ENCODE measurements around the gene ETV5.

ETV5 gene

DNA sequence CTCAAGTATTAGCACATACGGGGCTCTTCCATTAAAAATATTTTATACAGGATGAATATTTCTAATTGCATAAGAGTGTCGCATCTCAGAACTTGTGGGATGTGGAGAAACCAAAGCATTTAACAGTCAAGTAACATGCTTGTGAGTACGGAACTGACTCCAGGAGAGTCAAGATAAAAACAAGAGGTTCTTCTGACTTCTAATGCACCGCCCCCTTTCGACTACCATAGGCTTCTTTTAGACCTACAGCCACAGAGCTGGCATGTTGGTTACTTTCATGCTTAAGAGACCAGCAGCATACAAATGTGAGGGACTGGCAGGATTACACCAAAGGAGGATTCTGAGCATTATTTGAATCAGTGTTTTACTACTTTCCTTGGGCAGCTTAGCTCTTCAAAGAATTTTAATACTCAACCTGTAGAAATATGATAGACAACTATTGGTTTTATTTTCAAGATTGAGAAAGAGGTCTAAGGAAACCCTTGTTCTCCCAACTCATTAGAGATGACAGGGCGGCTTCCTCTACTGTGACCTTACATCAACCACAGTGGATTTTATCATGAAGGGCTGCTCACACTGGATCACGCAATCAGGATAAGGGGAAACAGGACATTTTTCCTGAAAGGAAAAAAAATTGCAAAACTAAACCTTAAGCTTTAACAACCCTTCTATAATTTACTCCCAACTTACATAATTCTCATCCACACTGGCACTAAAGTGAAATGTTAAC lies 14.0 kb downstream of the ETV5 start:
- DNase-seq: no peak

DNA sequence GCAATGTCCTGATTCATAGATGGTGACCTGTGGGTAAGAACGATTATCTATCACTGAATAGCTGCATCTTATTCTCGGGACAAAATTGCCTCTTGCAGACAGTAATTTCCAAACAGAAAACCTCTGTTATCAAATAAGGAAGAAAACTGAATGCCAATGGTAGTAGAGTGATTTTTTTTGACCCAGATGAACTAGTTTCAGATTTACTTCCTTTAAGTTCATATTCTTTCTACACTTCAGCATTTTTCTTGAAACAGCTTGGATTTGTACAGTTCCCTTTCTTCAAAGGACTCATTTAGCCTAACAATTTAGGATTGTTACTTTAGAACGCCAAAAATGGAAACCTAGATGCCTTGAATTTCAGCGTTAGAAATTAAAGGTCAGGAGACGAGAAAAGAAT lies 14.6 kb downstream of the ETV5 start:
- DNase-seq: no peak

GRCh38 chr3:186093271-186093900 lies 15.5 kb downstream of the ETV5 start:
- no peak for DNase-seq

DNA sequence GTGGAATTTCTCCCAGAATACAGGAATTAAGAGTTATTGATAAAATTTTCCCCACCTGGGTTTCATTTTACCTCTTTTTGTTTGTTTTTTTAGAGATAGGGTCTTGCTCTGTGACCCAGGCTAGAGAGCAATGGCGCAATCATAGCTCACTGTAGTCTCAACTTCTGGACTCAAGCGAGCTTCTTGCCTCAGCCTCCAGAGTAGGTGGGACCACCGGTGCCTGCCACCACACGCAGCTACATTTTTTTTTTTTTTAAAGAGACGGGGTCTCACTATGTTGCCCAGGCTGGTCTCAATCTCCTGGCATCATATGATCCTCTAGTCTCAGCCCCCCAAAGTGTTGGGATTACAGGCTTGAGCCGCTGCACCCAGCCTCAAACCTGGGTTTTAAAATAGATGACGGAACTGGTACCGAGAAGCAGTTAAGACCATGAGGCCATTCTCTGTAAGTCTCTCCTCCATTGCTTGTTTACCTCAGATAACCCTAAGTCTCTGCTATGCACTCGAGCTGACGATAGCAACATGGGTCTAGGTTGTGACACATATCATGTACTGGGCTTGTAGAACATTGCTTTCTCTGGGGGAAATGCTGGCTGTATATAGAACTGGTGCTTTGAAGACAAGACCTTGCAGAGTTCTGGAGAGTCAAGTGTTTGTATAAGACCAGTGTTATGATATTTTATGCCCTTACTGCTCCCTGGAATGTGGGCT lies 16.4 kb downstream of the ETV5 start:
- no peak for DNase-seq

DNA sequence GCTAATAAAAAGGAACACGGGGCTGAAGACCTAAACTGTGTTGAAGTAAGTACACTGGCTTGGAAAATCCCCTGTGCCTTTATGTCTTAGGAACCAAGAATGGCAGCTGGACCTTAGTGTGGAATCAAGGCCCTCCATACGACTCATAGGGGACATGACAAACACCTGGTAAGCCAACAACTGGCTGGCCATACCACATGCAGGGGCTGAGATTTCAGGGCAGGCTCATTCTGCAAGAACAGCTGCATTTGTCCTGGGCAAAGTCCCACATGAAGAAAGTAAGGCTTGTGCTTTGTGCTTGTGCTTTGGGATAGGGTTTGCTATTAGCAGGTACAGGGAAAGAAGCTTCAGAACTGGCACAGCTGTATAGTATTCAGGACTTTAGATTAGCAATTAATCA lies 18.0 kb downstream of the ETV5 start:
- DNase-seq: peak; percentile 40

GRCh38 chr3:186088335-186088734 lies 20.6 kb downstream of the ETV5 start:
- no peak for DNase-seq

GRCh38 chr3:186084264-186084663 lies 24.6 kb downstream of the ETV5 start:
- no peak for DNase-seq

DNA sequence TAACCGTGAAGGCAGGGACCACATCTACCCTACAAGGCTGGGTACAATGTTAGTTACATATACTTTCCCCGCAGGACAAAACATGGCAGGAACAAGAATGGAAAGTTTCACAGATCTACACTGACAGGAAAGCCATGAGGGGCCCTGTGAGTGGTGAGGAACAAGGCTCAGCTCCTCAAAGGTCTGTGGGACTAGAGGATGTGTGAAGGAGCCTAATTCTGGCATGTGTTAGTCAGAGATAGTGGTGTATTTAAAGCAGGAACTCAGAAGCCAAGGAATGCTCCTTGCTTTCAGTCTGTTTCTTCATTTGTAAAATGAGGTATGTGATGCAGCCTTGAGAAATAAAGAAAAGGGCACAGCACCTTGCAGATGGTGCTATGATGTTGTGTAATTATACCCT lies 25.1 kb downstream of the ETV5 start:
- no peak for DNase-seq

- DNase-seq: no peak
These were observed 26.7 kb downstream of the ETV5 start for GRCh38 chr3:186082150-186082549.

GRCh38 chr3:186081678-186082077 lies 27.2 kb downstream of the ETV5 start:
- no peak for DNase-seq

DNA sequence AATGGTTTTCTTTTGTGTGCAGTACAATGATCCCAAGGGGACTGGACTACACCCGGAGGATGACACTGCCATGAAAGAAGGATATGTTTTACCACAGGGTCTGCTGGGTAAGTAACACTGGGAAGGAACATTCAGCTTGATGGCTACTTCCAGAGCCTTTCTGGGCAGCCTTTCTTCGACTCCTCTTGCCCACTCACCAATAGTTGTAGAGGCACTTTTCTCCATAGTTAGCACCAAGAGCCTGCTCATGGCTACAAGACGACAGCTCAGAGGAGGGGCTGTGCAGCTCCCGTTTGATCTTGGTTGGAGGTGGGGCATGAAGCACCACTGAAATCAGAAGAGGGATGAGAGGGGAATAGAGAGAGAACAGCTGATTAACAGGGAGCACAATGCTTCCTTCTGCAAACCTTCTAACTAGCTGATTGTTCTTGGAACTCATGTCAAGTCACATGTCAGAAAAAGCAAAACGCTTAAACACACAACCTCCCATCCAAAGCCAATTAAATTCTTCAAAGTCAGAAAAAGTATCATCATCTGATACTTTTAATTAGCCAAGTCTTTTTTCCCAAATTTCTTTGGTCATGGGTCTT lies 27.9 kb downstream of the ETV5 start:
- DNase-seq: no peak

DNA sequence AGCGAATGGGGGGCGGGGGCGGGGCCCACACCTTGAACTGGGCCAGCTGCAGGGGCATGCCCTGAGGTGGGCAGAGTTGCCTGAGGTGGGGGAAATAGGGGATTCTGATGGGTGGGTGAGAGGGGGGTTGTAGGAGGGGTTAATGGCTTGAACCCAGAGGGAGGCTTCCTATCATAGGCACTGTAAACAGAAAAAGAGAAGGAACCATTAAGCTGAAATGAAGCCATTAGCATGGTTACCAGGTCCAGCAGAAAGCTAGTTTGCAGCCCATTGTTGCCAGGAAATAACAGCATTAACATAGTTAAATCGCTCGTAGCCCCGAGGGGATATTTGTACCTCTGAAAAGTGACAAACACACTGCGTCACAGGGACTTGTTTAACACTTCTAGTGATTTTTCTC lies 29.0 kb downstream of the ETV5 start:
- DNase-seq: no peak

DNA sequence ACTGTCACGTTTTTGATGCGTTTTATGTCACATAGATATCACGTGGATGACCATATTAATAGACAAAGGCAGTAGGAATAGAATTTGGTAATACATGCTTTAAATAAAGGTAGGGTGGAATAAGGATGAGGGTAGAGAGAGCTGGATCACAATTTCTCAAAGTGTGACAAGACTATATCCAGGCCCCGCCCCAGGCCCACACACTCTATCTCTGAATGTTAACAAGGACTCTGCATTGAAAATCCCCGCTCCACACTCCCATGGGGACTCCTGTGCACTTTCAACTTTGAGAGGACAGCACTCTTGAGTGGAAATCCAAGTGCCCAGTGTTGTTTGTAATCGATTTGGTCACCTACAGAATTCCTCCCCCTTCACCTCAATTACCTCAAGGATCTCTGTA lies 31.4 kb downstream of the ETV5 start:
- no peak for DNase-seq

GRCh38 chr3:186075931-186076567 lies 32.8 kb downstream of the ETV5 start:
- DNase-seq: no peak

DNA sequence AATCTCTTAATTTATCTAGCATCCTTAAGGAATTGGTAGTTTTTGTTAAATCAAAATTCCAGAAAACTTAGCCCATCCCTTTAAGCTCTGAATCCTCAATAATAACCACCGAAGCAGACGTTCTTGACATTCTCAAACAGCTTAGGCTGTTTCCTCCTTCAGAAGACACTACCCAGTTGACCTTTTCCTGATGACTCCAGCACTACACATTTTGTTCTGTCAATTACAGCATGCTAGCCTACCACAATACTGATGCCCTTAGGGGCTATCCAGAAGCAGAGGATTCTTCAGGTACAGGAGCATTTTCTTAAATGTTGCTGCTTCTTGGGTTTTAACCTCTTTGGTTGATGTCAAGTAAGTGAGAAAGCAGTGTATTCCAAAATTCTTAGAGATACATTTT lies 33.4 kb downstream of the ETV5 start:
- no peak for DNase-seq

DNA sequence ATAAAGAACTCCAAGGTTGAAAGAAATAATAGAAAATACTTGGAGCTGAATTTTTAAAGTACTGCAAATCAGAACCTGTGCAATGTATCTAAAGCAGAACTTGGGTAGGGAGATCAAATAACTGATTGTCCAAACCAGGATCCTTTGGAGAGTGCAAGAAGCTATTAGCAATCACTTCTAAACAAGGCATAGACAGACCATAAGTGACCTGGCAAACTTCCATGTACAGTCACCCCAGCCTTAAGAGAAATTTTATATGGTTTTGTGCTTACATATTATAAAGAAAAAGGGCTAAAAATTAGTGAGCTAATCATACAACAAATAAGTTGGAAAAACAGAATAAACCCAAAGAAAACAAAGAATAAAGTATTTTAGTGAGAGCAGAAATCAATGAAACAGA lies 35.2 kb downstream of the ETV5 start:
- DNase-seq: no peak

DNA sequence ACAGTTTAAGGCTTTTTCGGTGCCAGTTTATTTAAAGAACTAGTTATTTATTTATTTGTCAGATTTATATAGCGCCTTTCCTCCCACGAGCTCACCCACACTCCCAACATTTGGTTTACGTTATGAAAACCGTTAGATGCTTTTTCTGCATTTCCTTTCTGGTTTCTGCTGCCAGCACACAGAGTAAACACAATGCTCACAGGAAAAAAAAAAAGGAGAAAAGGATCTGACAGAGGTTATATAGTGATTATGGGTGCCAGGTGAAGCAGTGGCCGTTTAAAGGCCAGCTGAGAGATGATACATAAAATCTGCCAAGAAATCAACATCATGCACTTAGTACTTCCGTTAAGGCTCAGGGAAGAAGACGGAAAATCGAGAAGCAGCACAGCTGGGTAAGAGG lies 37.9 kb downstream of the ETV5 start:
- no peak for DNase-seq

- no peak for DNase-seq
These were observed 38.3 kb downstream of the ETV5 start for GRCh38 chr3:186070550-186070949.

DNA sequence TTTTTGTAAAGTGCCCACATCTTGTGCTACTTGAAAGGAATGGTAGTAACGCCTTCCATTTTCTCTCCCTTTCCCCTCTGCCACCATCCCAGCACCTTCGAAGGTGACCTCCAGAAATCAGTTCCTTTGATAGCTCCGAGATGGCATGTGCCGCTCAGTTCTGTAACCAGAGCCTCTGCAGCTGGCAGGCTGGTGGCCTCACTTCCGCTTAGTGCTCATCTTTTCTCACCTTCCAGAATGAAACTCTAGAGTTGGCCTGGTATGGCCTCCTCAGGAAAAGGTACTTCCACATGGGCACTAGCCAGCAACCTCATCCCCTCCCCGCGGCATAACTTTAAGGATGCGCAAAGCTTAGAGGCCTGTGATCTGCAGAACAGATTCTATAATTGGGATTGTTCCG lies 38.8 kb downstream of the ETV5 start:
- DNase-seq: no peak

GRCh38 chr3:186069199-186069598 lies 39.7 kb downstream of the ETV5 start:
- no peak for DNase-seq

DNA sequence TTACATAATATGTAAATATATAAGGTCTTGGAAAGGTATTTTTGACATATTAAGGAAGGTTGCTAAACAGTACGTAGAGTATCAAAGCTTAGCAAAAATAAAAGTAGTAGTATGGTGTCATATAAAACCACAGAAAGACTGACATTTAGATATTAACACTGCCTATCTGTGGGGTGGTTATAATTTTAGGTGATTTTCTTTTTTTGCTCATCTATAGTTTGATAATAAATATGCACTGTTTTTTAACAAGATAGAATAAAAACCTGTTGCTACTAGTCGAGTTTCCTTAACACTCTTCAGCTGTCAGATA lies 40.7 kb downstream of the ETV5 start:
- DNase-seq: no peak

DNA sequence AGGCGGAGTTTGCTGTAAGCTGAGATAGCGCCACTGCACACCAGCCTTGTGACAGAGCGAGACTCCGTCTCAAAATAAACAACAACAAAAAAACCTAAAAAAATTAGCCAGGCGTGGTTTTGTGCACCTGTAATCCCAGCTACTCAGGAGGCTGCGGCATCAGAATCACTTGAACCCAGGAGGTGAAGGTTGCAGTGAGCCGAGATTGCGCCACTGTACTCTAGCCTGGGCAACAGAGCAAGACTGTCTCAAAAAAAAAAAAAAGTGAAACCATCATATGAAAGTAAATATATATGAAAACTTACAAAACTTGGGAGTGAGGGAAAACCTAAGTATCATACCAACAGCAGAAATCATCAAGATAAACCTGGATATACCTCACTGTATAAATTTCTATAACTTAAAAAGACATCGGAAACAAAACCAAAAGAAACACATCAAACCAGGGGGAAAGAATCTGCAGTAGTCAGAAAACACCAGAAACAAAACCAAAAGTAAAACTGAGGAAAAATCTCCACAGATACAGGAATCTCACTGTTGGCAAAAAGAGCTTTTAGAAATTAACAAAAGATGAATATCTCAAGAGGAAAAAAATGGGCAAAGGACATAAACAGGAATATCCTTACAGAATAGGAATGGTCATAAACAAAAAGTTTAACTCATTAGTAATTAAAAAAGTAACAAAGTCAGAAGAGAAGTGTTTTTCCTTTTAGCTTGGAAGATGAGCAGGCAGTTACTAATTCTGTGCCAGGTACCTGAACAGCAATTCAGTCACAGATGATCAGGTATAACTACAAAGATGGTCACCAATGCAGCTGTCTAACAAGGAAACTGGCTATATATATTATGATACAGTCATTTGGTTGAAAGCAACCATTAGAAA lies 41.3 kb downstream of the ETV5 start:
- no peak for DNase-seq

DNA sequence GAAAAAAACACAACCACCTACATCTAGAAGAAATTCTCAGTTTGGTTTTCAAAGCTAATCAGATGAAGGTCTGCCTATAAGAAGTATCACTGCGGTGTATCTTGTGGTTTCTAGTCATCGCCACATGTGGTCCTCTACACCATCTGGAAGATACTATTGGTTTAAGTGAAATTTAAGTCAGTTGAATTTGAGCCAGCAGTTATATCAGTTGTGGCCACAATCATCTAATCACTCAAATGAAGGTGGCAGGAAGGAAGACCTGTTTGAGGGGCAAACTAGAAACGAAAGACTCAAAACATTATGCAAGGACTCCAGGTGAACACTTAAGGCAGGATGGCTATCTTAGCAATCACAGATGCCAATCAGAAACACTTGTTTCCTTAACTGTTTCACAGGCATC lies 48.7 kb downstream of the ETV5 start:
- no peak for DNase-seq
